SH-SY5Y (cell line): ENCODE results near the gene GALT.

Experiments
- GATA2 ChIP-seq: IDR thresholded peaks from 2 replicates; pipeline ENCODE4 v1.6.1; 2011; ENCODE audit warnings: mild to moderate bottlenecking, low read depth, low read length
- GATA3 ChIP-seq: IDR thresholded peaks from 2 replicates; pipeline ENCODE4 v1.6.1; 2011; ENCODE audit warnings: low read depth, mild to moderate bottlenecking, low read length, moderate library complexity

- TF ChIP-seq GATA3 (no peak), GATA2 (no peak)
Measured at GRCh38 chr9:34691936-34692315, 45.5 kb downstream of the GALT start.
